GM10248 (cell line): ENCODE data around the gene CPSF4.

ENCODE experiments used
- CTCF ChIA-PET: fragments of 300-600 bp; sonication (Branson Sonifier 250); formaldehyde crosslinking; extraction: SDS; loops from one replicate; lab custom pipeline; 2021; ENCODE audit warnings: antibody characterized with exemption; lab: Yijun Ruan, JAX
- POLR2A ChIA-PET: fragments of 350-650 bp; sonication (Branson Sonifier 250); formaldehyde crosslinking; extraction: SDS; loops from one replicate; lab custom pipeline; 2020; ENCODE audit warnings: antibody characterized with exemption; lab: Yijun Ruan, JAX
- DNase-seq: peaks from one replicate; pipeline ENCODE4 v3.0.0; 2012; ENCODE audit errors: extremely low spot score
- CTCF ChIP-seq: IDR thresholded peaks from 2 replicates; pipeline ENCODE4 v1.5.1; 2012; ENCODE audit warnings: mild to moderate bottlenecking, low read depth; ENCODE audit errors: extremely low read depth, missing control alignments, control extremely low read depth

CPSF4 gene

GRCh38 chr7:99398891-99399445 is 39.8 kb upstream of the CPSF4 start:
- POLR2A ChIA-PET: interaction anchor here (0.8 to 3.0 kb wide), 2 partner anchors 9 to 10 kb away, joined by 4 to 16 read pairs; partner anchors contain the start of genes BUD31 and PDAP1
- no peak for DNase-seq
- CTCF ChIA-PET: interaction anchor here (0.7 to 2.3 kb wide), 4 partner anchors 9 to 32 kb away, joined by 3 to 17 read pairs (median 5); partner anchors contain the start of genes BUD31 and PDAP1
- TF ChIP-seq CTCF: no peak

- POLR2A ChIA-PET: interaction anchor here (0.6 to 3.0 kb wide), 2 partner anchors 10 to 76 kb away, joined by 3 to 16 read pairs; partner anchors contain the start of genes BUD31 and PDAP1
- no peak for DNase-seq
- TF ChIP-seq CTCF: no peak
- CTCF ChIA-PET: interaction anchor here (1.2 to 2.3 kb wide), 4 partner anchors 8 to 87 kb away, joined by 3 to 17 read pairs (median 4); partner anchors contain the start of genes BUD31 and PDAP1
Measured at GRCh38 chr7:99399597-99399996, 39.1 kb upstream of the CPSF4 start.

GRCh38 chr7:99402854-99403253 is 35.9 kb upstream of the CPSF4 start:
- TF ChIP-seq CTCF: no peak
- ChIA-PET POLR2A (interaction anchor here (0.6 to 1.7 kb wide), 3 partner anchors 10 to 1132 kb away, joined by 4 to 5 read pairs (median 4); no protein-coding TSS in a partner anchor), CTCF (interaction anchor here (0.6 to 1.1 kb wide), 2 partner anchors 9 to 620 kb away, joined by 3 read pairs; no protein-coding TSS in a partner anchor)
- no peak for DNase-seq

GRCh38 chr7:99403764-99404163 is 35.0 kb upstream of the CPSF4 start:
- ChIA-PET POLR2A (interaction anchor here (0.7 to 1.7 kb wide), 3 partner anchors 11 to 337 kb away, joined by 3 to 5 read pairs (median 4); no protein-coding TSS in a partner anchor), CTCF (interaction anchor here (1.1 to 1.2 kb wide), 2 partner anchors 10 to 12 kb away, joined by 3 to 4 read pairs; no protein-coding TSS in a partner anchor)
- no peak for DNase-seq
- TF ChIP-seq CTCF: no peak

- POLR2A ChIA-PET: interaction anchor here (0.6 to 1.7 kb wide), 4 partner anchors 11 to 154 kb away, joined by 3 to 5 read pairs (median 4); partner anchors contain the start of gene ZNF655
- no peak for TF ChIP-seq CTCF
- CTCF ChIA-PET: interaction anchor here (1.2 kb wide), 1 partner anchor 12 kb away, joined by 4 read pairs; no protein-coding TSS in a partner anchor
- no peak for DNase-seq
Measured at GRCh38 chr7:99404235-99404976, 34.3 kb upstream of the CPSF4 start.

- no peak for TF ChIP-seq CTCF
- POLR2A ChIA-PET: interaction anchor here (0.6 to 1.3 kb wide), 2 partner anchors 12 to 153 kb away, joined by 3 read pairs; partner anchors contain the start of gene ZNF655
- CTCF ChIA-PET: no interaction called here
- no peak for DNase-seq
Measured at GRCh38 chr7:99404977-99405320, 33.8 kb upstream of the CPSF4 start.
